ENCODE measurements around the gene LPCAT2. TPM values are rescaled to one million over a fixed set of nuclear protein-coding genes. Genes with fewer than 3 reads are reported as not detected.

Gene LPCAT2
- total and polyA plus RNA-seq, 2 of the 8 experiments (the other 6 are each of a cell fraction or from before 2014, with no cell fraction given) = 2.2 to 10.6 TPM

- Histone ChIP-seq H3K27ac (ENCODE audit: low read depth, low read length) (no peak overlapping the region), H2AK5ac (ENCODE audit: low read depth, low read length) (no peak overlapping the region), H3K79me2 (ENCODE audit: control insufficient read depth in 1 of 2, insufficient read depth in 2 of 2, low read length in 2 of 2) (no peaks in the 10 kb centered on the region), H4K5ac (ENCODE audit: insufficient read length, low read depth, low read length) (no peak overlapping the region), H4K91ac (replicated peaks; ENCODE audit: insufficient read length, low read length) (no peak overlapping the region), H2AFZ (ENCODE audit: low read length) (no peak overlapping the region), H2BK12ac (ENCODE audit: low read depth, low read length) (no peak overlapping the region), H3K4ac (replicated peaks; ENCODE audit: insufficient read length, low read depth, low read length) (no peak overlapping the region), H4K20me1 (replicated peaks in 1 of 2; ENCODE audit: control insufficient read depth in 1 of 2, insufficient read depth in 2 of 2, low read length in 2 of 2) (no peaks in the 10 kb centered on the region), H3K79me1 (ENCODE audit: low read depth, low read length) (no peaks in the 10 kb centered on the region), H3K27me3 (replicated peaks in 1 of 4; ENCODE audit: control insufficient read depth in 3 of 4, extremely low read depth in 1 of 4, insufficient read depth in 3 of 4, low read length in 3 of 4) (peaks cover 7 to 25% (median 17%) of the 10 kb centered on the region in 4 experiments), H4K8ac (ENCODE audit: extremely low read depth, insufficient read depth, low read length) (no peak overlapping the region), H3K4me3 (ENCODE audit: extremely low read depth in 1 of 4, insufficient read depth in 2 of 4, low read depth in 3 of 4, low read length in 4 of 4) (no peak overlapping the region), H3K4me1 (replicated peaks in 1 of 4; ENCODE audit: control insufficient read depth in 3 of 4, insufficient read depth in 4 of 4, low read length in 3 of 4) (peaks cover under 1 to 9% (median 6%) of the 10 kb centered on the region in 4 experiments; a peak in 6 of 7 replicates), H3K9me3 (ENCODE audit: insufficient read depth in 2 of 2, low read depth in 1 of 2, low read length in 1 of 2) (no peaks in the 10 kb centered on the region), H2BK120ac (replicated peaks; ENCODE audit: low read depth, low read length) (no peak overlapping the region), H3K9ac (replicated peaks in 1 of 4; ENCODE audit: extremely low read depth in 1 of 4, low read depth in 3 of 4, low read length in 3 of 4) (no peak overlapping the region), H3K36me3 (ENCODE audit: control insufficient read depth in 2 of 4, insufficient read depth in 4 of 4, low read length in 3 of 4) (no peaks in the 10 kb centered on the region; a peak in 1 of 8 replicates), H3K23ac (ENCODE audit: insufficient read length) (no peak overlapping the region), H3K56ac (replicated peaks; ENCODE audit: insufficient read length, low read depth, low read length) (no peak overlapping the region), H3K18ac (ENCODE audit: extremely low read depth, low read length) (no peak overlapping the region), H2BK5ac (ENCODE audit: low read depth, low read length) (no peak overlapping the region), H2BK20ac (ENCODE audit: low read length) (no peak overlapping the region), H3K4me2 (ENCODE audit: insufficient read depth in 1 of 2, low read depth in 2 of 2, low read length in 2 of 2) (no peak overlapping the region), H3K14ac (ENCODE audit: insufficient read length) (no peak overlapping the region), H3K23me2 (ENCODE audit: low read depth, low read length) (peaks cover under 1% of the 10 kb centered on the region), H2BK15ac (ENCODE audit: low read length) (no peak overlapping the region)
- CTCF ChIA-PET (ENCODE audit: partially characterized antibody) = interaction anchor here (0.9 to 19.1 kb wide), 6 partner anchors 8 to 233 kb away, joined by 3 to 446 read pairs (median 10); no protein-coding TSS in a partner anchor
- DNase-seq (ENCODE audit: low read depth in 1 of 2, low spot score in 2 of 2) (no peak), FAIRE-seq (no peak)
- WGBS, 2 experiments (ENCODE audit: extremely low coverage in 1 of 2, insufficient coverage in 1 of 2, insufficient read length in 1 of 2, insufficient replicate concordance in 2 of 2, low coverage in 1 of 2, low lambda C conversion rate in 2 of 2, missing lambda C conversion rate in 1 of 2) = 81% methylated on average over 2 of the region's 2 CpGs; no CpG with 5 or more reads in 1 of the 2 experiments
- POLR2A ChIA-PET (ENCODE audit: partially characterized antibody) = no interaction called here
- TF ChIP-seq CBX5 (IDR thresholded peaks at IDR 0.05; ENCODE audit: low read depth, low read length) (no peak), SIRT6 (IDR thresholded peaks at IDR 0.05; ENCODE audit: low read length) (no peak)
Observed at GRCh38 chr16:55473587-55473986, 35.3 kb upstream of the LPCAT2 start.
